H1 (cell line): ENCODE measurements around the gene RGS7BP. TPM values are rescaled to one million over a fixed set of nuclear protein-coding genes. Genes with fewer than 3 reads are reported as not detected.

Experiments used
- ASH2L ChIP-seq: fragments of 200-600, 300-600 bp; sonication (generic); IDR thresholded peaks from one replicate; pipeline ENCODE4 v1.7.1; 2017; ENCODE audit warnings: low read length
- CHD7 ChIP-seq: fragments of 300-600 bp; sonication (generic); IDR thresholded peaks from 2 replicates; pipeline ENCODE4 v1.7.1; 2012; ENCODE audit warnings: low read length, moderate library complexity, mild to moderate bottlenecking, inconsistent platforms; ENCODE audit not compliant: insufficient replicate concordance
- CREB1 ChIP-seq: IDR thresholded peaks from 2 replicates; pipeline ENCODE4 v1.6.1; 2012; ENCODE audit warnings: inconsistent platforms
- JUN ChIP-seq: IDR thresholded peaks from 2 replicates; pipeline ENCODE4 v1.6.1; 2011; ENCODE audit warnings: low read depth, mild to moderate bottlenecking, improper control_type of control experiment, low read length
- JUND ChIP-seq: IDR thresholded peaks from 2 replicates; pipeline ENCODE4 v1.6.1; 2011; ENCODE audit warnings: mild to moderate bottlenecking, improper control_type of control experiment, low read length
- MAFK ChIP-seq: IDR thresholded peaks from 2 replicates; pipeline ENCODE4 v1.6.1; 2012; ENCODE audit warnings: low read depth, mild to moderate bottlenecking, improper control_type of control experiment, low read length
- NANOG ChIP-seq: IDR thresholded peaks from 2 replicates; pipeline ENCODE4 v1.6.1; 2011; ENCODE audit warnings: low read length, low read depth, mild to moderate bottlenecking, inconsistent platforms; ENCODE audit not compliant: insufficient read depth, poor library complexity, severe bottlenecking
- SAP30 ChIP-seq: fragments of 300-600 bp; sonication (generic); IDR thresholded peaks from 2 replicates; pipeline ENCODE4 v1.7.1; 2012; ENCODE audit warnings: low read length, moderate library complexity, mild to moderate bottlenecking, inconsistent platforms; ENCODE audit not compliant: insufficient read depth, insufficient replicate concordance
- SP2 ChIP-seq: IDR thresholded peaks from 2 replicates; pipeline ENCODE4 v1.6.1; 2012; ENCODE audit warnings: mild to moderate bottlenecking, low read length, inconsistent platforms
- TAF7 ChIP-seq: optimal IDR thresholded peaks from 2 replicates; pipeline ENCODE3; 2011; ENCODE audit warnings: low read depth, mild to moderate bottlenecking, inconsistent platforms, low read length, moderate library complexity, borderline replicate concordance
- polyA plus RNA-seq, 7 experiments: library from polyadenylated mRNA; depleted of rRNA in 3 of 7; stranded (reverse) in 5 of 7; unstranded in 2 of 7; fragments of >200 nt in 5 of 7; fragments of 200-250 nt in 2 of 7; gene quantifications; 1 replicate in 5 of 7; 2 replicates in 1 of 7; 4 replicates in 1 of 7; pipeline versions ENCODE4 v1.2.1 to v1.2.3, GENCODE V29; 2011 to 2013; ENCODE audit warnings: missing spikeins in 2 of 7, mixed read lengths in 2 of 7
- total RNA-seq: library from RNA; stranded (reverse); fragmentation: NEBNext Ultra II Directional; extraction: Animal tissue kit (Norgen Biotek cat#: 25700); gene quantifications from 2 replicates; pipeline ENCODE4 v1.2.1, GENCODE V29; 2021

RGS7BP gene
- total and polyA plus RNA-seq, 2 of the 8 experiments (the other 6 are each of a cell fraction or from before 2014, with no cell fraction given): 0.65 to 2.3 TPM

- TF ChIP-seq CHD7 (no peak), JUND (no peak), SAP30 (no peak), CREB1 (no peak), ASH2L (no peak), MAFK (no peak), SP2 (no peak), TAF7 (no peak), JUN (no peak), NANOG (no peak)
These were observed 93.4 kb downstream of the RGS7BP start (continued) for GRCh38 chr5:64599226-64599625.
